T-helper 22 cell (primary cell): ENCODE measurements around the gene ARL8B.
"Not testable (repeated sequence)": the region's sequence is repeated elsewhere in the genome, so short reads cannot be mapped to it uniquely, and the experiment has no call there.

Experiments
- DNase-seq: peaks from one replicate; pipeline ENCODE4 v3.0.0-alpha.2; 2020; ENCODE audit warnings: low read depth

Gene ARL8B

DNA sequence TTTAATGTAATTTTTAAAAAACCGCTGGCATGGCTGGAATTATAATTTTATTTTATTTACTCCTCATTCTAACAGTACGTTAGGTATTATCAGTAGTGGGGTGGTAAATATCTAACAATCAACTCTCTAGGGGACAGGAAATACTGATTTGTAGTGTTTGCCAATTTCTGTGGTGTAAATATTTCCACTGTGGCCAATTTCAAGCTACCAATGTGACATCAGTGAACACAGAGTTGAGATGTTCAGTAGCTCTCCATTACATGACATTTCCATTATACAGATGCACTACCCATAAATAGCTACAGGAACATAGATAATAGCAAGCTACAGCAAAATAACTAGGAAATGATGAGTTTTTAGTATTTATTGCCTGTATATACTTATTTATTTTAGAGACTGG, 10.0 kb upstream of the ARL8B start:
- DNase-seq = no peak

DNA sequence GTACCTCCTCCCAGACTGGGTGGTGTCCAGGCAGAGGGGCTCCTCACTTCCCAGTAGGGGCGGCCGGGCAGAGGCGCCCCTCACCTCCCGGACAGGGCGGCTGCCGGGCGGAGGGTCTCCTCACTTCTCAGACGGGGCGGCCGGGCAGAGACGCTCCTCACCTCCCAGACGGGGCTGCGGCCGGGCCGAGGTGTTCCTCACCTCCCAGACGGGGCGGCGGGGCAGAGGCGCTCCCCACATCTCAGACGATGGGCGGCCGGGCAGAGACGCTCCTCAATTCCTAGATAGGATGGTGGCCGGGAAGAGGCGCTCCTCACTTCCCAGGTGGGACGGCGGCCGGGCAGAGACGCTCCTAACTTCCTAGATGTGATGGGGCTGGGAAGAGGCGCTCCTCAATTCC, 8.4 kb upstream of the ARL8B start:
- DNase-seq = not testable (repeated sequence)

DNA sequence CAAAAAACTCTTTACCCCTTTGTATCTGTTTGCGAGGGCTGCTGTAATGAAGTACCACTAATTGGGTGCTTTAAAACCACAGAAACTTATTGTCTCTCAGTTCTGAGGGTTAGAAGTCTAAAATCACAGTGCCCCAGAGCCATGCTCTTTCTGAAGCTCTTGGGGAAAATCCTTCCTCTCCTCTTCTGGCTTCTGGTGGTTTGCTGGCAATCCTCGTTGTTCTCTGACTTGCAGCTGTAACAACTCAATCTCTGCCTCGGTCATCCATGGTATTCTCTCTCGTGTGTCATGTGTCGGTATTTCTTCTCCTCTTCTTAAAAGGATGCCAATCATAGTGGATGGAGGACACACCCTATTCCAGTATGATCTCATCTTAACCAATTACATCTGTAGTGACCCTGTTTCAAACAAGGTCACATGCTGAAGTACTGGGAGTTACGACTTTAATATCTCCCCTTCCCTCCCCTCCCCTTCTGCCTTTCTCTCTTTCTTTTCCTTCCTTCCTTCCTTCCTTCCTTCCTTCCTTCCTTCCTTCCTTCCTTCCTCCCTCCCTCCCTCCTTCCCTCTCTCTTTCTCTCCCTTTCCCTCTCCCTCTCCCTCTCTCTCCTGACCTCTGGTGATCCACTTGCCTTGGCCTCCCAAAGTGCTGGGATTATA, 6.5 kb upstream of the ARL8B start:
- DNase-seq = no peak

DNA sequence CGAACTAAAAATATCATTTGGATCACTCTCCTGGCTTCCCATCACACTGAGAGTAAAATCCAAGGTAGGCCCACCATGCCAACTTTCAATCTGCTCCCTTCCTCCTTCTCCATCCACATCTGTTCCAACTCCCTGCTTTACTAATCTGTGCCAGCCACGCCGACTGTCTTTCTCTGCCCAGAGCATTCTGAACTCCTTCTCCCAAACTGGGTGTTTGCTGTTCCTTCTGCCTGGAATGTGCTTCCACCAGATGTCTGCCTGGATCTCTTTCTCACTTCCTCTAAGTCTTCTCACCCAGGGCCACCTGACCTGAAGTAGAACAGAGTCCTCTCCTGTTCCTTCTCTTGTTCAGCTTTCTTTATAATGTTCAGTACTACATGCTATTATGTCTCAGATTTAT, 5.6 kb upstream of the ARL8B start:
- no peak for DNase-seq

DNA sequence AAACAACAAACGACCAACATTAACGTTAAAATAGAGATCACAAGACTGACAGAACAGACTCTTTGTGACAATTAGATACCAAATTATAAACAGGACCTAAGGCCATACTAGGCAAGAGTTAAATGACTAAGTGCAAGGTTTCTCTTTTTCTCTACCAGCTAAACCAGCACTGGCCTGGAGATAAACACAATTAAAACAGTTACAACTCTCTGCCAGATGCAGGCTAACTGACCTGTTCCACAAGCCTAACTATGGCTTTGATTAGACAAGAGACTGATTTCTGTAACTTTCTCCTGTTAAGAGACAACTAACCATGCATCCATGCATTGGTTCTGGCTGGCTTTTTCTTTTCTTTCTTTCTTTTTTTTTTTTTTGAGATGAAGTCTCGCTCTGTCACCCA, 1.6 kb upstream of the ARL8B start:
- no peak for DNase-seq

DNA sequence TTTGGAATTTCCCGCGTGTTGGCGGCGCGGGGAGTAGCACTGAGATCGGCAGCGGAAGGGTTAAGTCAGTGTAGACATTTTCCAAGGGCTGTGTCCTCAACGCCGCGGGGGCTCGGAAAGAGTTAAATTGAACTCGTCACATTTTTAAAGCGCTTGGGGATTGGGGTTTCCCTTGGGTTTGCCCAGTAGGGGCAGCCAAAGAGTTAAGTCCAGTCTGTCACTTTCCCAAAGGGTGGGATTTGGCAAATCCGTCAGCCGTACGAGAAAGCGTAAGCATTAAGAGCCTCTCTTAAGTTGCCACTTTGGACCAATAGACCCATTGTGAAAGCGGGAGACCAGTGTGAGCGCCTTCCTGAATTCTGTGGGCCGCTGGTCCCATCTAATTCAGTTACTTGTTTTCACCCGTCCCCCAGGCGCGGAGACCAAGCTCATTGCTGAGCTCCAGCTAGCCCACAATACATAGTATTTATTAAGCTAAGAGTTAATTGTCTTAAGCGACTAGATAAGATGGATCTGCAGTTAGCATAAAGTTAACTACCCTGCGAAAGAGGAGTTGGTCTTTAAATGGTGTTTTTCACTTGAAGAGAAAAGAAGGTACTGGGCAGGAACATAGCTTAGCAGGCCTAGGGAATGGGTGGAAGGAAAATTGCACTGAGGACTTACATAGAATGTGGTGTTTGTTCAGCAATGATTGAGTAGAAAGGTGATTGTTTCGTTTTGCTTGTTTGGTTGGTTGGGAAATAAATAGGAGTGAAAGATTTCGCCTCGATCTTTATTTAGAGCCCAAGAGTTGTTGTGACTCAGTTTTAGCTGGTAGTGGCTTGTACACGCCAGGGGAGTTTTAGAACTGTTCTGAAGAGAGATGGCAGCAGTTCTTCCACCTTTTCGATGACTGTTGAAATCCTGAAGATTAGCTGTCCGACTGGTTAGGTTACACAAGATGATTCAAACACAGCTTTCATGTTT, 932 bp downstream of the ARL8B start:
- DNase-seq = no peak

DNA sequence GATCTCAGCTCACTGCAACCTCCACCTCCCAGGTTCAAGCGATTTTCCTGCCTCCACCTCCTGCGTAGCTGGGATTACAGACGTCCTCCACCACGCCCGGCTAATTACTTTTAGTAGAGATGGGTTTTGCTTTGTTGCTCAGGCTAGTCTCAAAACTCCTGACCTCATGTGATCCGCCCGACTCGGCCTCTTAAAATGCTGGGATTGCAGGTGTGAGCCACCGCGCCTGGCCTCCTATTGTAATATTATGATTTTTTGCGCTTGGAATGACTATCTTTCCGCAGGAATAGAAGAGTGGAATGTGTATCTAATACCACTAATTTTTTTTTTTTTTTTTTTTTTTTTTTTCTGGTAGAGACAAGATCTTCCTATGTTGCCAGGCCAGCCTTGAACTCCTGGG, 1.8 kb downstream of the ARL8B start:
- no peak for DNase-seq

DNA sequence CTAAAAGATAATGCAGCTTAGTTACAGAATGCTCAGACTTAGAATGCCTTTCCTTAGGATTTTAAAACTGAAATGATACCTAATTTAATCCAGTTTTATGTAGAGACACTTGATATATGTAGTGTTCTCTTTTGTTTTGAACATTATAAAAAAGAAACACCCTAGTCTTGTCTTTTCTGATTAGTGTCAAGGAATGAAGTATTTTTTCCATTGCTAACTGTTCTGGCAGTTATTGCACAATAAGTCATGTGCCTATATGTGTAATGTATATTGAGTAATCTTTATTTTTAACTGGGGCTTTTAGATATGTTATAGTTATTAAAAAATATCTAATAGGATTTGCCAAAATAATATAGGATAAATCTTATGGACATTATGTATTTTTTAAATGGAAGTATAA, 4.5 kb downstream of the ARL8B start:
- DNase-seq = no peak

DNA sequence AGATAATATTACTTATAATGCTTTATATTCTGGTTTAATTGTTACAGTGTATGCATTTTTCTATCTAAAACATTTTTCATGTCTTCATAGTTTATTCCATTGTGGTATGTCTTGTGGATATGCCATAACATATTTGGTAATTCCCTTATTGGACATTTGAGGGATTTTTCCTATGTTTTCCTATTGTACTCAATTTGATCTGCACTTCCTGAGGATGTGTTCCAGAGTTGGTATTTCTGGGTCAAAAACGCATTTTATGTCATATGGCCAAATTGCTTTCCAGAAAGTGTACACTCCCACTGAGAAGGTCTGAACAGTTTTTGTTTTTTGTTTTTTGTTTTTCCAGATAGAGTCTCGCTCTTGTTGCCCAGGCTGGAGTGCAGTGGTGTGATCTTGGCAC, 6.8 kb downstream of the ARL8B start:
- no peak for DNase-seq

DNA sequence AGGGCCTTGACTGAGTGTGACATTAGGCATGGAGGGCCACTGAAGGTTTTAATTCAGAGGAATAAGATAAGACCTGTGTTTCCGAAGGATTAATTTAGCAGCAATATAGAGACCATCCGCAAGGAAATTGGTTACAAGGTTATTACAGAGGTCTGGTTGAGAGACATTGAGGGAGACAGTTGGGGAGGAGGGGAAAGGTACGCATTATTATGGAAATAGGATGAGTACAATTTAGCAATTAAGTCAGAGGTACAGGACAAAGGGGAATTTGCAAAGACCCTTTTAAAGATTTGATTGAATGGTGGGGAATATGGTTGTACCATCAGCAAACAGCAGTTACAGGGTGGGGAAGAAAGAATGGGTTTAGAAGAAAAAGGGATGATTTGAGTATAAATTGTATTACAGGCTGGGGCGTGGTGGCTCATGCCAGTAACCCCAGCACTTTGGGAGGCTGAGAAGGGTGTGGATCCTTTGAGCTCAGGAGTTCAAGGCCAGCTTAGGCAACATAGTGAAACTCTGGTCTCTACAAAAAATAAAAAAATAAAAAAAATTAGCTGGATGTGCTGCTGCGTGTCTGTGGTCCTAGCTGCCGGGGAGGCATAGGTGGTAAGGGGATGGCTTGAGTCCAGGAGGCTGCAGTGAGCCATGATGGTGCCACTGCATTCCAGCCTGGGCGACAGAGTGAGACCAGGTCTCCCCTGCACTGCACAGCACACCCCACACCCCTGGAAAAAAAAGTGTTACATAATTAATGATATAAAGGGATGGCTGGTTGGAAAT, 11.3 kb downstream of the ARL8B start:
- no peak for DNase-seq

DNA sequence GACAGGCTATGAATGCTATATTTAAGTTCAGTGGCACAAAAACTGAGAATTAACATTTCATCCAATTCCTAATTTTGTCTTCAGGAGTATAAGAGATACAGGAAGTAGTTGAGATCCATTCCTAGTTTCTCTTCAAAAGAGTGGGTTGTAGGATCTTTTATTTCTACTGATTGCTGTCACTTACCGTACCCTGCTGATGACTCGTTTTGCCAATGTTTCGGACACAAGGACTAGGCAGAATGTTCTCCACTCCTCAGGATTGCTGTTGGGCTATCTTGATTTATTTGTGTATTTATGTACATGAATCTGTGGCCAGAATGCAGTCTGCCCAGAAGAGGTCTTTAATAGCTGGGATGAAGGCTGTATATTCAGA, 11.9 kb downstream of the ARL8B start:
- DNase-seq = no peak

DNA sequence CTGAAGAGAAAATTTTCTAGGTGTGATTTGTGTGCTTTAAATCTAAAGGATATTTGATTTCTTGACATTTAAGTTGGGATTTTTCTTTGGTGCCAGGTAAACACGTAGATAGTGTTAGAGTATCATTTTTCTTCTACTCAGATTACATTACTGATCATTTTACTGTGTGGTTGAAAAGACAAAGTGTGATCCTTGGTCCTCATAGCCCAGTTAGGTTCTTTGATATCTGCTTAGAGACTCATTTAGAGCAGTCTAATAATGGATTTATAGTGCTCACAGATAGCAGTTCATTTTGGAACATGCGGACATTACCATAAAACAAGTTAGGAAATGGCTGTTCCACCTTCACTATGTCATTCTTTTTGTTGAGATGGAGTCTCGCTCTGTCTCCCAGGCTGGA, 12.4 kb downstream of the ARL8B start:
- DNase-seq = no peak

DNA sequence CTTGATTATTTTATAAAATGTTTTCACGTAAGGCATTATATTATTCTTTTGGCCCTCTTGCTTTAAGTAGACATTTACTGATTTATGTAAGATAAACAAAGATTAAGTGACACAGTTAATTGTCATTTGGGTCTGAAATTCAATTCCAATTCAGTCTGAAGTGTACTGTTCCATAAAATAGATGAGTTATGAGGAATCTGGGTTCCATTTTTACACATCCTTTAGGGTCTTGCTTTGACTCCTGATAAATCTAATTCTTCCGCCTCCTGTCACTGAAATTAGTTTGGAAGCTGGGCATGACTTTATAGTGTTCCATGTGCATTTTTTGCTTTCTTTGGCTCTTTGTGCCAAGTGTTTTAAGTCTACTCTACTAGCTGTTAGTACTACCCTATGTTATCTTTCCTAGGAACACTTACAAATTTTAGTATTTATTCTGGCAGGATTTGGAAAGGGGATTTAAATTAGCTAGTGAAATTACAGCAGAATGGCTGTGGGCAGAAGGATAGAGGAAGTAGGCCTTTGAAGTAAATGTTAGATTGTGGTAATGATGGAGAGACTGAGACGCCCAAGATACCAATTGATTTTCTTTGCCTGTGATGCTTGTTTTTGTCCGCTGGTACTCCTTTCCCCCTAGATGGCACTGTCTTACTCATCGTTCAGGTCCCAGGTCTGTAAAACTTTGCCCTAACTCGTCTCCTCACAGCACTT, 14.3 kb downstream of the ARL8B start:
- DNase-seq = no peak

DNA sequence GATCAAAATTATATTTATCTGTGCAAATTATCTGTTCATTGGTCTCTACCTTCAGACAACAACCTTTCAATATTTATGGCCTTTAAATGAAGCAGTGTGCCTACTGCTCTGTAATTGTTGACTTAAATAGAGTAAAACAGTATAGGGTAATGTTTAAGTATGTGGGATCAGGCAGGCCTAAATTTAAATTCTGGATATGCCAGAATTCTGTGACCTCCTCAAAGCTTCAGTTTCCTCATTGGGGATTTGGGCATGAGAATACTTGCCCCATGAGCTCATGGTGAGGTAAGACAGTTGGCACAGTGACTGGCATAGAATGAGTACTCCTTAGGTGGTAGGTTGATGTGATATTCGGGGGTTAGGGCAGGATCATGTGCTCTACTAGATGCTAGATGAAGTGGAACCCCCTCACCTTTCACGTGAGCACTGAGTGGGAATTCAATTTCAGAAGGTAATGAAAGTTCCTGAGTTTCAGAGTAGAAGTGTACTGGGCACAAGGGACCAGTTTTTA, 14.9 kb downstream of the ARL8B start:
- DNase-seq = no peak

DNA sequence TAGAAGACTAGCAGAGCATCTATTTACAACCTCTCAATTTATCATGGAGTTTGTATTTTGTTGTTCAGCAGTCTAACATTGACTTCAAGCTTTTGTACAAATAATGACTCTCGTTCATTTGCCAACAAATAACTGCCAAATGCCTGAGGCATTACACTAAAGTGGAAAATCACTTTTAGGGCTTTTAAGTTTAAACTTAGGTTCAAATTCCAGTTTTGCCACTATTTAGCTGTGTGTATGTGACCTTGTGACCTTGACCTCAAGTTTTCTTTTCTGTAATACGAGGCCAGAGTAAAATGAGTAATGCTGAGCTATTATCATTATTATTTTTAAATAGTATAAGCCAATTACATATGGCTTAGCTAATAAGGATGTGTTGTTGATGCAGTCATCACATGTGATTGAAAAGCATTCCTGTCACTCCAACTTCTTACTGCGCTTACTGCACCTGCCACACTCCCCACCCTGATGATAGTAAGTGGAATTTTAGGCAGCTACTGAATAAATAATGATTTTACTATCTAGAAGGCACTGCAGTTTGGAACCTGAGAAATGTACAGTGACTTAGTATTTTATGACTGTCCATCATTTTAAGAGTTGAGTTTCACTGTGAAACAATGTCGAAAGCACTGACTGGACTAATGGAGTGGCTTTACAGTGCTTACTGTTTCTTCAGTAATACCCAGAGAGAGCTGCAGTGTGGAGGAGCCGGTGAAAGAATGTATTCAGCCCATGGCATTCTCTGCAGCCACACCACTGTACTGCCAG, 16.3 kb downstream of the ARL8B start:
- DNase-seq = no peak

DNA sequence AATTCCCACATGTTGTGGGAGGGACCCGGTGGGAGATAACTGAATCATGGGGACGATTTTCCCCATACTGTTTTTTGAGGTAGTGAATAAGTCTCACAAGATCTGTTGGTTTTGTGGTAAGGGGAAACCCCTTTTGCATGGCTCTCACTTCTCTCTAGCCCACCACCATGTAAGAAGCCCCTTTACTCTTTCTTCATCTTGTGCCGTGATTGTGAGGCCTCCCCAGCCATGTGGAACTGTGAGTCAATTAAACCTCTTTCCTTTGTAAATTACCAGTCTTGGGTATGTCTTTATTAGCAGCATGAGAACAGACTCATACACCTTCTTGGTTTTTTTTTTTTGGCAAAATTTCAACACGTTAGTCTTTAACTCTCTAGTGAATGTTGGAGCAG, 18.1 kb downstream of the ARL8B start:
- no peak for DNase-seq

DNA sequence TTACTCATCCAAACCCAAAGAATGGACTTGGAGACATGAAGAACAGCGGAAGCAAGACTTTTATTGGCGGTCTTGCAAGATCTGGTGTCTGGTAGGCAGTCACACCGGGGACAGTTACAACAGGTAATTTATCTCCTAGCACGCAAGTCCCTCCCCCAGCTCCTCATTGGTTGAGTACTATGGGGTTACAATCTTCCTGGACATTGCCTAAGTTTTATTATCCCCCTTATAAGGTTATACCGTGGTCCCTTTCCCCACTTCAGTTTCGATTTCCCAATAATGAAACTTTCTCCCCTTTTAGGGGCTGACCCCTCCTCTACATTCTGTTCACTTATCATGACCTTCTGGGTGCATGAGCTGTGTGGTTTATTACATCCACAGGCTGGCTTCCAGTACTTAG, 18.7 kb downstream of the ARL8B start:
- no peak for DNase-seq

DNA sequence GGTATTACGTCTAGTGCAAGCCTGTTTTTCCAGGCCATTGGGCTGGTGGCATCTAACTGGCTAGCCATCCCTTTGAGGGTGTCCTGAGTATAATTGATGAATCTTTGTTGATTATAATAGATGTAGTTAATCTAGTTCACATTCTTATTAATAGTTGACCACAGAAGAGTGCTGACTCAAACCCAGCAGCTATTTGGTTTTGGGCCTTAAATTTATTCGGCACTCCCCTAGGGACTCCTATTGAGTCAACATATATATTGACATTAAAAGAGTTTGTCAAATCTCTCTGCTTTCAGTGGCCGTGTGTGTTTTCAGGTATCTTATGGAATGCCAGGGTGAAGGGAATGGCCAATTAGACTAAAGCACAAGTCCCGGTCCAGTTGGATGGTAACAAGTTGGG, 19.7 kb downstream of the ARL8B start:
- DNase-seq = no peak

DNA sequence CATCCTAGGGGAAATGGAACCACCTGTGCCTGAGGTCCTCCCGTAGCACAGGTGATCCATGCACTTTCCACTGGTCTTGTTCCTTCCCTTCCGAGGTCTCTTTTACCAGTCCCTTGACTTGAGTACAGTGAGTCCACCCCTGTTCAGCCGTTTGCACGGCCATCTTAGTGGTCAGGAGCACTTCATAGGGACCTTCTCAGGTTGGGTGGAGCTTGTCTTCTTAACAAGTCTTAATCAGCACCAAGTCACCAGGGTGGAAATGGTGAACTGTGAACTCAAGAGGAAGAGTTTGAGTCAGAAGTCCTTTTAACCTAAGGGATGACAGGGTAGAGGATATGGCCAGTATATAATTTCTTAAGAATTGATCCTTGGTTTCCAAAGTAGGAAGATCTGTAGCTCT, 21.4 kb downstream of the ARL8B start:
- DNase-seq = no peak

DNA sequence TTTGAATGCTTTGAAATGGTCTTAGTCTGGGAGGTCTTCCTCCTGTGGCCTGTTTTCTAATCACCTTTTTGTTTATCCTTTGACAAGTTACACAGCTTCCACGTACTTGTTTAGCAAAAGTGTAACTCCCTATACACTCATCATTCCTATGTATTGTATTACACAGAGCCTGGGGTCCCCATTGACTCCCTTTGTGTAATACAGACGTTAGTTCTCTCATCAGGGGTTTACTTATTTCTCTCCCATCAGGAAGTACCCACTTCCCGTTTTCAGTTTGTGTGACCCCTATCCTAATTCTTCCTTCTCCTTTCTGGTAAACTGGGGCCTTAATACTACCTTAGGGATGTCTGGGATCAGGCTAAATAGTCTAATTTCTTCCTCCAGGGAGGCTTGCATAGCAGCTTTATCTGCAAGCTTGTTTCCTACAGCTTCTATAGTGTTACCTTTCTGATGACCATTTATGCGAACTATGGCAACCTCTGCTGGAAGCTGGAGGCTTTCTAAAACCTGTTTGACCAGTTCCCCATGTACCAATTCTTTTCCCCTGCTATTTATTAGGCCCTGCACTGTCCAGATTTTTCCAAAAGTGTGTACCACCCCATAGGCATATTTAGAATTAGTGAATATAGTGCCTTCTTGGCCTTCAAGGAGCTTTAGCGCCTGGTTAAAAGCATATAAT, 22.4 kb downstream of the ARL8B start:
- DNase-seq = no peak

DNA sequence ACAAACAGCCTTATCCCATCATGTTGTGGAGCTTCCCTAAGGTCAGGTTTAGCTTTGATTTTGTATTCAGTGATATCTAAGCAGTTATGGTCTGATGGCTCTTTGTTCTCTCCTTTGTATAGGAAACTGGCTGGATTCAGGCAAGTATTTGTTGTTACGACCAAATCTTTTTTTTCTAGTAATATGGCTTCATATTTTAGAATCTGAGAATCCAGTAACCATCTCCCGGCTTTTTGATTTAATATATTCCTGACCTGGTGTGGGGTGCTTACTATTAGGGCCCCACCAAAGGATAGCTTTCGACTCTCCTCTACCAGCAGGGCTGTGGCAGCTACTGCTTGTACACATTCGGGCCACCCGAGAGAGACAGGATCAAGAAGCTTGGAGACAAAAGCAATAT, 23.0 kb downstream of the ARL8B start:
- DNase-seq = no peak
